ENCODE measurements around the gene PARP1.

GRCh38 chr1:226417830-226418546, 10.1 kb upstream of the PARP1 start:
- TF ChIP-seq POLR2A (IDR thresholded peaks at IDR 0.05) (no peak), CTCF (IDR thresholded peaks at IDR 0.05) (no peak)

Data from lower leg skin (tissue), 3 donors.